VCaP (cell line): ENCODE results near the gene MRAS.

Source experiments
- H3K27ac ChIP-seq: fragments of 450-650 bp; 2 replicates; pipeline ENCODE4 v1.5.1; 2017
- TF ChIP-seq, protein P1 (sequence below): fragments of 450-650 bp; conservative IDR thresholded peaks from 2 replicates; pipeline ENCODE4 v1.5.1; 2017; ENCODE audit warnings: mild to moderate bottlenecking, moderate library complexity

MRAS gene

DNA sequence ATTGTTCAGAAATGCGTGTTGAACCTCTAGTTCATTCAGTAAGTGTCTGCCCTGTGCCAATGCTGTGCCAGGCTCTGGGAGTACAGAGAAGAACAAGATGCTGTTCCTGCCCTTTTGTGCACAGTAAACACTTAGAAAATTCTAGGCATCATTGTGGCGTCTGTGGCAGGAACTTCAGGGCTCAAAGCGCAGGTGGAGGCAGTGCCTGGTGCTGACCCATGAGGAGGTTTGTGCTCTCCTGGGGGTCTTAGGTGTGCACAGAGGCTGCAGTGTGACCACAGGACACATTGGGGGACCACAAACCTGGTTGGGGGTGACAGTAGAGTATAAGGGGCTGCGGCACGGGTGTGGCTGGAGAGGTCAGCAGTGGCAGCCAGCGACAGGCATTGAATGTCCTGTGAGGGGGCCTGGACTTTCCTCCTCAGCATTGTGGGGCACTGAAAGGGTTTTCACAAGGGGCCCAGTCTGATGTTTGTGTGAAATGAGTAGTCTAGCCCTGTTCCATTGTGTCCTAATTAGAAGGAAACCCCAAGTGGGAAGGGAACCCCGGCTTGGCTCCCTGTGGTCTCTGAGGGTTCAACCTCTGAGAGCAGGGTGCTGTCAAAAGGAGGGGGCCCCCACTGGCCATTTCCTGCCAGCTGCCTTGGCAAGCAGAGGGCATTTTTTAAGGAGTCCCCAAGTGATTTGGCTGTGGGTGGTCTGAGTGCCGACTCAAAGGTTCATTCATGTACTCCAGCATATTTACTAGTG, 20.9 kb downstream of the MRAS start:
- no peak overlapping the region for H3K27ac ChIP-seq
- TF ChIP-seq, protein P1, sequence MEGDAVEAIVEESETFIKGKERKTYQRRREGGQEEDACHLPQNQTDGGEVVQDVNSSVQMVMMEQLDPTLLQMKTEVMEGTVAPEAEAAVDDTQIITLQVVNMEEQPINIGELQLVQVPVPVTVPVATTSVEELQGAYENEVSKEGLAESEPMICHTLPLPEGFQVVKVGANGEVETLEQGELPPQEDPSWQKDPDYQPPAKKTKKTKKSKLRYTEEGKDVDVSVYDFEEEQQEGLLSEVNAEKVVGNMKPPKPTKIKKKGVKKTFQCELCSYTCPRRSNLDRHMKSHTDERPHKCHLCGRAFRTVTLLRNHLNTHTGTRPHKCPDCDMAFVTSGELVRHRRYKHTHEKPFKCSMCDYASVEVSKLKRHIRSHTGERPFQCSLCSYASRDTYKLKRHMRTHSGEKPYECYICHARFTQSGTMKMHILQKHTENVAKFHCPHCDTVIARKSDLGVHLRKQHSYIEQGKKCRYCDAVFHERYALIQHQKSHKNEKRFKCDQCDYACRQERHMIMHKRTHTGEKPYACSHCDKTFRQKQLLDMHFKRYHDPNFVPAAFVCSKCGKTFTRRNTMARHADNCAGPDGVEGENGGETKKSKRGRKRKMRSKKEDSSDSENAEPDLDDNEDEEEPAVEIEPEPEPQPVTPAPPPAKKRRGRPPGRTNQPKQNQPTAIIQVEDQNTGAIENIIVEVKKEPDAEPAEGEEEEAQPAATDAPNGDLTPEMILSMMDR = no peak

GRCh38 chr3:138370321-138370720, 21.9 kb downstream of the MRAS start:
- TF ChIP-seq, protein P1 = no peak
- no peak overlapping the region for H3K27ac ChIP-seq

GRCh38 chr3:138371070-138371965, 22.9 kb downstream of the MRAS start:
- TF ChIP-seq, protein P1 = no peak
- H3K27ac ChIP-seq = no peak overlapping the region

- no peak overlapping the region for H3K27ac ChIP-seq
- TF ChIP-seq, protein P1 = no peak
These were observed 24.8 kb downstream of the MRAS start for GRCh38 chr3:138373087-138373735.

DNA sequence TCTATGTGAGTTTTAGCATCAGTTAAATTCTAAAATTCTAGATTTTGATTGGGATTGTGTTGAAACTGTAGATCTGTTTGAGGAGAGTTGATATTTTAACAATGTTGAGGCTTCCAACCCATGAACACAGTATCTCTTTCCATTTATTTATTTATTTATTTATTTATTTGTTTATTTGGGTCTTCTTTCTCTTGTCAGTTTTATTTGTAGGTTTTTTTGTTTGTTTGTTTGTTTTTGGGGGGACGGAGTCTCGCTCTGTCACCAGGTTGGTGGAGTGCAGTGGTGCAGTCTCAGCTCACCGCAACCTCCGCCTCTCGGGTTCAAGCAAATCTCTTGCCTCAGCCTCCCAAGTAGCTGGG, 25.3 kb downstream of the MRAS start:
- no peak overlapping the region for H3K27ac ChIP-seq
- TF ChIP-seq, protein P1 = no peak

DNA sequence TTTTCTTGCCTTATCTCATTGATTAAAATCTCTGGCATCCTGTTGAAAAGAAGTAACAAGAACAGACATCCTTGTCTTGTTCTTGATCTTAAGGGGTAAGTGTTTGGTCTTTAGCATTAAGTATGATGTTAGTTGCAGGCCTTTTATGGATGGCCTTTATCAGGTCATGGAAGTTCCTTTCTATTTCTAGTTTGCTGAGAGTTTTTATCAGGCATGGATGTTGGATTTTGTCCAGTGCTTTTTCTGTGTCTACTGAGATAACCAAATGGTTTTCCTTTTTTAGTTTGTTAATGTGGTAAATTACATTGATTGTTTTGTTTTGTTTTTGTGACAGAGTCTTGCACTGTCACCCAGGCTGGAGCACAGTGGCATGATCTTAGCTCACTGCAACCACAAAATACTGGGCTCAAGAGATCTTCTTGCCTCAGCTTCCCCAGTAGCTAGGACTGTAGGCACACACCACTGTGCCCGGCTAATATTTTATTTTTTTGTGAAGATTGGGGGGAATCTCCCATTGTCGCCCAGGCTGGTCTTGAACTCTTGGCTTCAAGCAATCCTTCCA, 26.3 kb downstream of the MRAS start:
- TF ChIP-seq, protein P1 = no peak
- no peak overlapping the region for H3K27ac ChIP-seq

DNA sequence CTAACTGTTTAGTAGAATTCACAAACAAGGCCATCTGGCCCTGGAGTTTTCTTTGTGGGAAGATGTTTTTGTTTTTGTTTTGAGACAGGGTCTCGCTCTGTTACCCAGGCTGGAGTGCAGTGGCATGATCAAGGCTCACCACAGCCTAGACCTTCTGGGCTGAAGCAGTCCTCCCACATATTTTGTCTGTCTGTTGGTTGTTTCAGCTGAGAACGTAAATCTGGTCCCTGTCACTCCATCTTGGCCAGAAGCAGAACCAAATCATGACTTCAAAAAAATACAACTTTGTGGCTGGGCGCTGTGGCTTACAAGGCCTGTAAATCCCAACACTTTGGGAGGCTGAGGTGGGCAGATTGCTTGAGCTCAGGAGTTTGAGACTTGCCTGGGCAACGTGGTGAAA, 27.1 kb downstream of the MRAS start:
- TF ChIP-seq, protein P1 = no peak
- H3K27ac ChIP-seq = no peak overlapping the region
